Measurements from ENCODE around the gene CLIP2. TPM values are rescaled to one million over a fixed set of nuclear protein-coding genes. Genes with fewer than 3 reads are reported as not detected.
"Not testable (repeated sequence)": the region's sequence is repeated elsewhere in the genome, so short reads cannot be mapped to it uniquely, and the experiment has no call there.

Gene CLIP2
- polyA plus RNA-seq, 3 donors: 24.0 to 31.2 (median 29.8) TPM

GRCh38 chr7:74292757-74293576 is 3.8 kb downstream of the CLIP2 start:
- DNase-seq: no peak

GRCh38 chr7:74293577-74293908 is 4.3 kb downstream of the CLIP2 start:
- DNase-seq: no peak

GRCh38 chr7:74294191-74294998 is 5.2 kb downstream of the CLIP2 start:
- DNase-seq: no peak

GRCh38 chr7:74297516-74298233 is 8.5 kb downstream of the CLIP2 start:
- DNase-seq: no peak

GRCh38 chr7:74299401-74299800 is 10.2 kb downstream of the CLIP2 start:
- DNase-seq: no peak

- no peak for DNase-seq
Measured at GRCh38 chr7:74300926-74301325, 11.7 kb downstream of the CLIP2 start.

- DNase-seq: no peak
Measured at GRCh38 chr7:74302745-74303221, 13.6 kb downstream of the CLIP2 start.

GRCh38 chr7:74304550-74304949 is 15.3 kb downstream of the CLIP2 start:
- DNase-seq: no peak

- DNase-seq: no peak
Measured at GRCh38 chr7:74306004-74306729, 17.0 kb downstream of the CLIP2 start.

GRCh38 chr7:74306730-74307469 is 17.7 kb downstream of the CLIP2 start:
- no peak for DNase-seq

- no peak for DNase-seq
Measured at GRCh38 chr7:74307738-74308505, 18.7 kb downstream of the CLIP2 start.

- DNase-seq: no peak
Measured at GRCh38 chr7:74309181-74309580, 20.0 kb downstream of the CLIP2 start.

GRCh38 chr7:74311305-74311744 is 22.1 kb downstream of the CLIP2 start:
- DNase-seq: no peak

GRCh38 chr7:74312418-74313028 is 23.3 kb downstream of the CLIP2 start:
- no peak for DNase-seq

- DNase-seq: not testable (repeated sequence)
Measured at GRCh38 chr7:74315891-74316290, 26.7 kb downstream of the CLIP2 start.

- DNase-seq: no peak
Measured at GRCh38 chr7:74317146-74317782, 28.1 kb downstream of the CLIP2 start.

- DNase-seq: no peak
Measured at GRCh38 chr7:74318043-74318442, 28.8 kb downstream of the CLIP2 start.

- DNase-seq: no peak
Measured at GRCh38 chr7:74320645-74321221, 31.5 kb downstream of the CLIP2 start.

GRCh38 chr7:74322892-74323291 is 33.7 kb downstream of the CLIP2 start:
- DNase-seq: not testable (repeated sequence)
